Natural killer cell treated with Interleukin-12 subunit alpha and Interleukin-12 subunit beta and Interleukin-15 and Interleukin-18, amount 100 ng/mL, for 72 hours (primary cell): Measurements from ENCODE around the gene GRIA1. TPM values are rescaled to one million over a fixed set of nuclear protein-coding genes. Genes with fewer than 3 reads are reported as not detected.

Experiments
- ATAC-seq, 2 donors: fragments of 150-1000 bp; cut with Tn5 transposase in 1 of 2; sonication (Bioruptor Pico), chemical (Tn5 transposase) in 1 of 2; 2 replicates each; pipeline ENCODE4 v1.10.0; 2021
- DNase-seq: peaks from one replicate; pipeline ENCODE4 v3.0.0; 2022; ENCODE audit warnings: low spot score
- H3K27ac Mint-ChIP-seq, 2 donors: 1 replicate in 1 of 2; 2 replicates in 1 of 2; pipeline ENCODE4 v1.8.0; 2022; ENCODE audit warnings: mixed read lengths in 2 of 2, mild to moderate bottlenecking in 1 of 2, moderate library complexity in 1 of 2
- H3K27me3 Mint-ChIP-seq, 2 donors: 1 replicate in 1 of 2; 2 replicates in 1 of 2; pipeline ENCODE4 v1.8.0; 2022; ENCODE audit warnings: mixed read lengths in 2 of 2
- H3K36me3 Mint-ChIP-seq: one replicate; pipeline ENCODE4 v1.8.0; 2022; ENCODE audit warnings: mixed read lengths
- H3K4me1 Mint-ChIP-seq, 2 donors: 1 replicate in 1 of 2; 2 replicates in 1 of 2; pipeline ENCODE4 v1.8.0; 2022; ENCODE audit warnings: low read depth in 2 of 2, mixed read lengths in 2 of 2, mild to moderate bottlenecking in 1 of 2
- H3K4me3 Mint-ChIP-seq: one replicate; pipeline ENCODE4 v1.8.0; 2022; ENCODE audit warnings: mixed read lengths
- H3K9me3 Mint-ChIP-seq: 2 replicates; pipeline ENCODE4 v1.8.0; 2022; ENCODE audit warnings: mixed read lengths
- total RNA-seq, 2 donors: library from RNA; stranded (reverse); gene quantifications; one replicate each; pipeline ENCODE4 v1.2.3, GENCODE V29; 2022

Gene GRIA1
- total RNA-seq, 2 donors from 2014 or later, result not detected

DNA sequence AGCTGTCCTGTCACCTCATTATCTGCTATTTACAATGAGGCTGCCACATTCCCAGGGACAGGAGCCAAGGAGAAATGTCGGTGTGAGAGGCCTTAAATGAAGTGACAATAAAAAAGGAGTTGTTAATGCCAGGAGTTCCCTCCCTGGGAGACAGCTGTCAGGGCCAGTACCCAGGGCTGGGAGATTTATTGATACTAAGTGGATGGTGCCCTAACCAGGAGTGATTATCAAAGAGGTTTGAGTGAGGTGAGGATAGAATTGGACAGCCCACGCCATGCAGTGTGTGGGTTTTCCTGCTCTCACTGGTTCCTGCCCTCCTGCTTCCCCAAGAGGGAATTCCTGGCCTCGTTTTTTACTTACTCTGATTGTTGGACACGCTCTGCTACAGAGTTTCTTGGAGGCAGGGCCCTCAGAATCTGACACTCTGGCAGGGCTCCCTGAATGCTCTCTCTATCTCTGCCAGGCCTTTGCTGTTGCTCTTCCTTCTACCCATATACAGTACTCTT, 150.8 kb downstream of the GRIA1 start:
- Mint-ChIP-seq H3K36me3 (no peaks in the 10 kb centered on the region), H3K27ac (no peak overlapping the region), H3K4me3 (no peak overlapping the region), H3K27me3 (peaks cover 4 to 17% of the 10 kb centered on the region in 2 donors), H3K9me3 (no peaks in the 10 kb centered on the region), H3K4me1 (no peaks in the 10 kb centered on the region)
- DNase-seq, result no peak
- ATAC-seq, result no peak

GRCh38 chr5:153654504-153655200, 164.2 kb downstream of the GRIA1 start:
- Mint-ChIP-seq H3K27me3 (peaks cover 9% of the 10 kb centered on the region in 2 donors), H3K4me1 (no peaks in the 10 kb centered on the region), H3K9me3 (no peaks in the 10 kb centered on the region), H3K36me3 (no peaks in the 10 kb centered on the region), H3K4me3 (no peak overlapping the region), H3K27ac (no peak overlapping the region)
- DNase-seq, result no peak
- no peak for ATAC-seq

- no peak for DNase-seq
- Mint-ChIP-seq H3K4me1 (no peaks in the 10 kb centered on the region), H3K9me3 (no peaks in the 10 kb centered on the region), H3K27ac (no peak overlapping the region), H3K4me3 (no peak overlapping the region), H3K27me3 (peaks cover 6 to 9% of the 10 kb centered on the region in 2 donors), H3K36me3 (no peaks in the 10 kb centered on the region)
- no peak for ATAC-seq
These were observed 164.7 kb downstream of the GRIA1 start for GRCh38 chr5:153655201-153655510.

DNA sequence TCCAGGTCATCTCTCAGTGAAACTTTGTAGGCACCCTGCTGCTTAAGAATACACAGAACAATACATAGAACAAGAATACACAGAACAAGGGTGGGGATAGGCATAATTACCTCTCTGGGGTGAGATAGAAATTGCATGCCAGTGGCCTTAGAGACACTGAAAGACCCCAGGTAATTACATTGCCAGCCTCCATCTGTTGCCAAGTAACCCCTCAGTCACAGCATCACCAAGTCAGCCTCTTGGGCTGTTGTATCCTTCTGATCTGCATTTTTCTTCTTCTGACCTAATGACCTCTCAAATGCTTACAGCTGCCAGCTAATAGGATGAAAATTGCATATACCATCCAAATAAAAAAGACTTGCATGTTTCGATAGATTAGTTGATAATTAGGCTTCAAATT, 167.7 kb downstream of the GRIA1 start:
- Mint-ChIP-seq H3K36me3 (no peaks in the 10 kb centered on the region), H3K27ac (no peak overlapping the region), H3K4me1 (no peaks in the 10 kb centered on the region), H3K4me3 (no peak overlapping the region), H3K27me3 (peaks cover 5 to 9% of the 10 kb centered on the region in 2 donors), H3K9me3 (no peaks in the 10 kb centered on the region)
- DNase-seq (no peak), ATAC-seq (no peak)

- Mint-ChIP-seq H3K27me3 (peaks cover 4 to 9% of the 10 kb centered on the region in 2 donors), H3K9me3 (no peaks in the 10 kb centered on the region), H3K4me3 (no peak overlapping the region), H3K4me1 (no peaks in the 10 kb centered on the region), H3K27ac (no peak overlapping the region), H3K36me3 (no peaks in the 10 kb centered on the region)
- no peak for ATAC-seq
- no peak for DNase-seq
These were observed 168.1 kb downstream of the GRIA1 start for GRCh38 chr5:153658606-153659005.

GRCh38 chr5:153659039-153659736, 168.7 kb downstream of the GRIA1 start:
- Mint-ChIP-seq H3K36me3 (no peaks in the 10 kb centered on the region), H3K27me3 (peaks cover 4 to 9% of the 10 kb centered on the region in 2 donors), H3K27ac (no peak overlapping the region), H3K4me3 (no peak overlapping the region), H3K9me3 (no peaks in the 10 kb centered on the region), H3K4me1 (no peaks in the 10 kb centered on the region)
- ATAC-seq, result no peak
- DNase-seq, result no peak

DNA sequence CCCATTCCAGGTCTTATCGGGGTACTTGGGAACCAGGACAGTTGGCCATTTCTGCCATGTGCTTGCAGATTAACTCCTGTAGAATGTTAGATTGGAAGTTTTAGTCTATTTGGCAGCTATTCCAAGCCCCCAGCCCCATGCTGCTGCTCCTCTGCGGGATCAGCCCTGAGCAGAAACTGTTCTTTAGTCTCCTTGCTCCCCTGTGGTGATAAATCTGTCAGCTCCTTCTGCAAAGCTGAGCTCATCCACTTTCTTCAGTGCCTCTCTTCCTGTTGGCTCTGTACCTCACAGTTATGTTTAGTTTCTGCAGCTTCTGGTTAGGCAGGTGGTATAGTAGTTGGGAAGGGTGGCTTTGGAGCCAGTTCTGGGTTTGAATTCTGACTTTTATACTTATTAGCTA, 170.4 kb downstream of the GRIA1 start:
- Mint-ChIP-seq H3K9me3 (no peaks in the 10 kb centered on the region), H3K27ac (no peak overlapping the region), H3K4me1 (no peaks in the 10 kb centered on the region), H3K36me3 (no peaks in the 10 kb centered on the region), H3K4me3 (no peak overlapping the region), H3K27me3 (peaks cover 0 to 8% of the 10 kb centered on the region in 2 donors)
- no peak for DNase-seq
- no peak for ATAC-seq

DNA sequence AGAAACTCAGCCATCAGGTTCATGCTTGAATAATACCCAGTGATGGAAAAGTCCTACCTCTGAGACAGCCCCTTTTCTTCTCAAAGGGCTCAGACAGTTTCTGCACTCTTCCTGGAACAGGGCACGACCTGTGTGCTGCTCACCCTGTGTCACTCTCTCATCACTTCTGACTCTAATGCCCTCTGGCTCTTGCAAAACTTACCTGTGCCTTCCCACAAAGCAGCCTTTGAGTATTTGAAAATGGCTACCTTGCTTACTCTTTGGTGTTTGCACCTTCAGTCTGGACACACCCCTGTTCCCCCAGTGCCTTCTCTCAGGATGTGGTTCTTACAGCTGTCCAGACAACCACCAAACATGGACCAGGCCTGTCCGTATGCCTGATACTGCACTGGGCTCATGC, 171.4 kb downstream of the GRIA1 start:
- DNase-seq, result no peak
- Mint-ChIP-seq H3K27me3 (peaks cover 0 to 12% of the 10 kb centered on the region in 2 donors), H3K4me1 (no peaks in the 10 kb centered on the region), H3K9me3 (no peaks in the 10 kb centered on the region), H3K36me3 (no peaks in the 10 kb centered on the region), H3K4me3 (no peak overlapping the region), H3K27ac (no peak overlapping the region)
- ATAC-seq, result no peak

- ATAC-seq (no peak), DNase-seq (no peak)
- peaks cover 0 to 27% of the 10 kb centered on the region in 2 donors for H3K27me3 Mint-ChIP-seq
These were observed 179.6 kb downstream of the GRIA1 start for GRCh38 chr5:153670101-153670500.

GRCh38 chr5:153671653-153672346, 181.3 kb downstream of the GRIA1 start:
- Mint-ChIP-seq H3K27me3 (peaks cover 0 to 16% of the 10 kb centered on the region in 2 donors), H3K9me3 (no peaks in the 10 kb centered on the region), H3K4me1 (no peaks in the 10 kb centered on the region), H3K4me3 (no peak overlapping the region), H3K27ac (no peak overlapping the region), H3K36me3 (no peaks in the 10 kb centered on the region)
- ATAC-seq (peak in 1 of 2 donors; percentile 43), DNase-seq (no peak)

More at GRCh38 chr5:153670101-153670500, 179.6 kb downstream of the GRIA1 start:
- no peaks in the 10 kb centered on the region for H3K4me1 Mint-ChIP-seq
- H3K27ac Mint-ChIP-seq, result no peak overlapping the region
- no peaks in the 10 kb centered on the region for H3K9me3 Mint-ChIP-seq
- H3K4me3 Mint-ChIP-seq, result no peak overlapping the region
- H3K36me3 Mint-ChIP-seq, result no peaks in the 10 kb centered on the region

- peaks cover 0 to 9% of the 10 kb centered on the region in 2 donors for H3K27me3 Mint-ChIP-seq
- no peaks in the 10 kb centered on the region for H3K4me1 Mint-ChIP-seq
- ATAC-seq (no peak), DNase-seq (no peak)
- H3K9me3 Mint-ChIP-seq, result no peaks in the 10 kb centered on the region
- H3K27ac Mint-ChIP-seq, result no peak overlapping the region
- no peaks in the 10 kb centered on the region for H3K36me3 Mint-ChIP-seq
- no peak overlapping the region for H3K4me3 Mint-ChIP-seq
These were observed 182.0 kb downstream of the GRIA1 start for GRCh38 chr5:153672347-153673090.

GRCh38 chr5:153674356-153674755, 183.9 kb downstream of the GRIA1 start:
- H3K36me3 Mint-ChIP-seq, result no peaks in the 10 kb centered on the region
- H3K27ac Mint-ChIP-seq, result no peak overlapping the region
- ATAC-seq, result no peak
- DNase-seq, result no peak
- no peaks in the 10 kb centered on the region for H3K4me1 Mint-ChIP-seq
- no peaks in the 10 kb centered on the region for H3K9me3 Mint-ChIP-seq
- H3K4me3 Mint-ChIP-seq, result no peak overlapping the region
- H3K27me3 Mint-ChIP-seq, result peaks cover 0 to 14% of the 10 kb centered on the region in 2 donors

DNA sequence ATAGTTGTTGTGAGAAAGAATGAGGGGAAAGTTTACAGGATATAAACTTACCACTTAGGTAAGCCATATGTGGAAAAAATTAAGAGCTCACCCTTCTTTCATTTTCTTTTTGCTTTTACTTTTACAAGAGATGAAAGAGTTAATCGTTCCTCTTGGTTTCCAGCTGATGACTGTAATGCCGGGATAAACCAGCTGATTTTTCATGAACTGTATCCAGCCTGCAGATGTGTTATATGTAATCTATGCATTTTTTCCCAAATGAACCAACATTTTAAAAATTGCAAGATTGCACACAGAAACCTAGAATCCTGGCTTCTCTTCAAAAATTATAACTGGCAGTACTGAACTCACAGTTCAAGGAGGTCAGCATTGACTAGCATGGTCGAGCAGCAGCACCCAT, 185.9 kb downstream of the GRIA1 start:
- peaks cover 4% of the 10 kb centered on the region for H3K9me3 Mint-ChIP-seq
- no peak overlapping the region for H3K4me3 Mint-ChIP-seq
- no peaks in the 10 kb centered on the region for H3K4me1 Mint-ChIP-seq
- H3K27me3 Mint-ChIP-seq, result peaks cover 0 to 14% of the 10 kb centered on the region in 2 donors
- no peak for ATAC-seq
- no peaks in the 10 kb centered on the region for H3K36me3 Mint-ChIP-seq
- no peak overlapping the region for H3K27ac Mint-ChIP-seq
- no peak for DNase-seq
